Right kidney (tissue), 1 donor: ENCODE measurements around the gene TTC27.
A peak's percentile ranks its signal among the peaks of the same experiment; 100 is the strongest.

Experiments
- DNase-seq: peaks from one replicate; pipeline ENCODE4 v3.0.0-alpha.2; 2016

Gene TTC27

DNA sequence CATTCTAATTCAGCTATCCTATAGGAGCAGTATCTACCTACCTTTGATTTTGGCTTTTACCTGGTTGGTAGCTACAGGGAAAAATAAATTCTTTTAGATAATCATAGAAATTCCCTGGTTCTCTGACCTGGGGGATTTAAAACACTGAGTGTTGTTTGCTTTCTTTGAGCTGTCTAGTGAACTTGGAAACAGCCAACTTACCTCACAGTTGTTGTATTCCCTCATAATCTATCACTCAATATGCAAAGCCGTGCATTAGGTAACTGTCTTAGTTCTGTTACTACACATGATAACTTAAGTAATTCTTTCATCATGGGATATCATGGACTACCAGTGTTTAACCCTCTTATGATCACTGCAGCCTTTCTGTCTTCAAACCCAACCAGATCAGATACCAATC lies 127.8 kb downstream of the TTC27 start:
- DNase-seq = no peak

DNA sequence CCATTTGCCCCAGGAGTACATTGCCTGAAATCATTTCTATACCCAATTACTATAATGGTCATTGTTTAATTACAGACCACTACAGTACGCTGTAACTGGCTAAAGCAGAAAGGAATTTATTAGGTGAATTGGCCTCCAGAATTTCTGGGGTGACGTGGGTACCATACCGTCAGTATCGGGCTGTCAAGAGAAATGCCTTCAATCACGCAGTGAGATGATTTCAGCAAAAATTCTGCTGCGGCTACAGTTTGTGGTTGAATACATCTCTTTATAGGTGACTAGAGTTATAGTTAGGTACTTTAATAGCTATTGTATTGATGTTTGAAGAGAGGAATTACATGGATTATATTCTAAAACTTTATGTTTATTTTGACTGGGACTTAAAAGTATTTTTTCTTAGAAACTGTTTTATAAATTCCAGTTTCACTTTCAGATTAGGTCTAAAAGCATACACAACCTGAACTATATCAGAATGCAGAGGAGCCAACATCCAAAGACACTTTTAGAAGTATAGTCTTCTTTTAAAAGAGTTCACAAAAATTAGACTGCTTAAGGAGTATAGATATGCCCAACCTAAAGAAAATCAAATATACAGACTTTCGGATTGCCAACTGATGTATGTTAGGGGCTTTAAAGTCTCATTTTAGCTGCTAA lies 128.4 kb downstream of the TTC27 start:
- no peak for DNase-seq

DNA sequence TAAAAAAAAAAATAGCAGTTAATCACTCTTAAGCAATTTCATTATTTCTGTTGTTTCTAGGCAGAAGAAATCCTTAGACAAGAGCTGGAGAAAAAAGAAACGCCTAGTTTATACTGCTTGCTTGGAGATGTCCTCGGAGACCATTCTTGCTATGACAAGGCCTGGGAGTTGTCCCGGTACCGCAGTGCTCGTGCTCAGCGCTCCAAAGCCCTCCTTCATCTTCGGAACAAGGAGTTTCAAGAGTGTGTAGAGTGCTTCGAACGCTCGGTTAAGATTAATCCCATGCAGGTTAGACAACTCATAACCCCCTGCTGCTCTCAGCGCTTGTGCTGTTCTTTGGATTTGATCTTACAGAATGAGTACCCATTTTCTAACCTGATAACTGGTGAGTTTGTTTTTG lies 130.4 kb downstream of the TTC27 start:
- DNase-seq = no peak

DNA sequence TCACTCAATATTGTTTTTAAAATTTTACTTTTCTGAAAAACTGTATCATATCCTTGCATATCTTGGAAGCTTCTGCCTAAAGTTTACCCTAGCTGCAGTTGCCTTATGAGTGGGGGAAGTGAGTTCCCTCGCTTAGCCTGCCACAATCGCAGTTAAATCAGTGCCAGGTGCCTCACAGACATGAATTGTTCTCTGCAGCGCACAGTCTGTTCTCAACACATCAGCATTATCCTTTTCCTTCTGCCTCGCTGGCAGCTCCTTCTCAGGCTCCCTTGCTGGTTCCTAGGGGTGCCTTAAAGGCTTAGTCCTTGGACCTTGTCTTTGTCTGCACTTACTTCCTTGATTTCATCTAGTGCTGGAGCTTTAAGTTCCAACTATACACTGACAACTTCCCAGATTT lies 132.8 kb downstream of the TTC27 start:
- DNase-seq = no peak

DNA sequence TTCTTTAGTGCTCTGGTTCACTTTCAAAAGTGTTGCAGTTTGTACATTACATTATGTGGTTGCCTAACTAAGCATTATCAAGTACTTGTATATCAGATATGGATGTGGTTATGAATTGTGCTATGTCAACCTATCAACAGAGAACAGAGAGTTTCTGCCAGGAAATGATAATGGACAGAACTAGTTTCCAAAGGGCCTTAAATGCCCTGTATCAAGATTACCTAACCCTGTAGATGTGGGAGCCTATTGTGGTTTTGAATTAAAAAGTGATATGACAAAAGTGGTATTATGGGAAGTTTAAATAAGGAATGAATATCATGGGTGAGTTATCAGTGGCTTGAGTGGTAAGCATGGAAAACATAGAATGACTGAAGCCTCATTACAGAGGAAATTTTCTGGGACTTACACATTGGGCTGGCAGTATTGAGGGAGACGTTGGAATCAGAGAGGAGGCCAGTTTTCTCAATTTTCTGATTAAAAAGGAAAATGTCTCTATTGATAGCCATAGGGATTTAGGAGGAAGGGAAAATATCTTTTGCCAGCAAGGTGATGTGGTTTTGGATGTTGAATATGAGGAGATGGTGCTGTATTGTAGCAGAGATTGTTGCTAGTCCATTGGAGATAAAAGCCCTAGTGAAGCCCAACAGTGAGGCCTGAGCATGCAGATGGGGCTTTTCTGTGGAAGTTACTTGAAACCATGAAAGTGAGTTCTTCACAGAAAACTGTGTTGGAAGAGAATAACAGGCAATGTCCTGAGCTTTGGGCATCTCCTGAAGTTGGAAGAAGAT lies 140.7 kb downstream of the TTC27 start:
- DNase-seq = no peak

DNA sequence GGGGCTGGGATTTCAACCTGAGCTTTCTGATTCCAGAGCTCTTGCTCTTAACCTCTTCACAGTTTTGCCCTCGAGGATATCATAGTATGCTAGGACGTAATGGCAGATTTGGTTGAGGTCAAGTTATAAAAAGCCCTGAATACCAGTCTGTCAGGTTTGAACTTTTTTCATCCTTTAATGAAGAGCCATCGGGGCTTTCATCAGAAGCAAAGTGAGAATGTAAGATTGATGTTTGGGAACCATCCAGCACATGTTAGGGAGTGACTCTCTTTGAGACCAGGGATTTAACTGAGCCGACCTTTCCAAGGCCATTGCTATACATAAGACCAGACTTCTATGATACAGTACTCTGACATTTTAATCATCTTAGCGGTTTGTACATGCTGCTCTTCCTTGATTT lies 142.5 kb downstream of the TTC27 start:
- DNase-seq = no peak

DNA sequence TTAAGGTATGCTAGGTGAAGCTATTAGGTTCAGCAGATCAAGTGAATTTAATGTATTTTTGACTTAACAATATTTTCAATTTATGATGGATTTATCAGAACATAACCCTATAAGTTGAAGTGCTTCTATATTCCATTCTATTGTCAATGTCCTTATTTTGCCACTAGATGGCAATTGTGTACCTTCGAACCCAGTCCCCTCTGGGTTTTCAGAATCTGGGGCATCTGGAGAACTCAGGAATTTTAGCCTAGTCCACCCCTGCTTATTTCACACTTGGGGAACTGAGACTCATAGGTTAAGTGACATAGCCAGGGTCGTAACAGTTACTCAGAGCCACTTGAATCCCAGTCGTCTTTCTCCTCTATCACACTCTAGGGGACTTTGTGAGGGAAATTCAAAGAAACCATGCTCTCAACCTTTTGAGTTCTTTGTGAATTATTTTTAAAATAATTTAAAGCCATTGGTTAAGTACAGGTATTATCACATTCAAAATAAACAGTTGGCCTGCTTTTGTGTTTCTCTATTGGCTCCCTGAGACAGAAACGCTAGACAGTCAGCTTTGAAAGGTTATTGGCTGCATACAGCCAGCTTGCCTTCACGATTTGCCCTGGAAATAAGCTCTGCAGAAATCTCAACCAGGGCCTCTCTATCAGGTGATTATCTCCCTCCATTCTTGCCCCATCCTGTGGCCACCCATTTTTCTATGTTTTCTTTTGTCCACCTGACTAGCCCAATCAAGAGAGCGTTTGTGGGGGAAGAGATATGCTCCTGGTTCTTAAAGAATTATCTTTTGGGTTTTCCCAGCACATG lies 145.0 kb downstream of the TTC27 start:
- peak; percentile 50 for DNase-seq

DNA sequence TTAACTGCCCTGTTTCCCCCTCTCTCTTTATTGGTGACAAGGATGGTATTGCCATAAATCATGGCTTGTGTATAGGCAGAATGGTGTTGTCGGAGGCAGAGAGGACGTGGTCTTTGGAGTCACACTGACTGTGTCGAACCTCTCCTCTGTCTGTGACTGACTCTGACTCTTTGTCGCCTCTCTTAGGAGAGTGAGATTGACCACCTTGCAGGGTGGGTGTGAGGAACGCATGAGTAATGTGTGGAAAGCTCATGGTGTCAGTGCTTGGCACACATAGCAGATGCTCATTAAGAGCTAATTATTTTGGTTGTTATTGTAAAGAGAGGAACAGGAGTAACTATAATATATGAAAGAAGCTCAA lies 145.6 kb downstream of the TTC27 start:
- DNase-seq = no peak

DNA sequence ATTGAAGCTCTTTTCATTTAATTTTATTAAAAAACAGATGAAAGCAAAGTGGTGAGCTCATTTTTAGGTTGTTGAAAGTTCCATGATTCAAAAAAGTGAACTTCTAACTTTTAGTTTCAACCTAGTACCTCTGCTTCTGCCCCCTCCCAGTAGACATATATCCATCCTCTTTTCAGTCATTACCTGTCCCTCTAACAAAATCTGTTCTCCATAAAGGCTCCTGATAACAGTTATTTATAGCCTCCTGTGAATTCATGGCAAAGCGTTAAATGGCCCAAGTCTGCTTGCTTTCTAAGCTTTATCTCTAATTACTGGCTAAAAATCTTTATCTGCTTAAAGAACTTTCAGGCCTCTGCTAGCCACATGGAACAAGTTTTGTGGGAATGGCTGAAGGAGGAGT lies 148.1 kb downstream of the TTC27 start:
- DNase-seq = no peak

DNA sequence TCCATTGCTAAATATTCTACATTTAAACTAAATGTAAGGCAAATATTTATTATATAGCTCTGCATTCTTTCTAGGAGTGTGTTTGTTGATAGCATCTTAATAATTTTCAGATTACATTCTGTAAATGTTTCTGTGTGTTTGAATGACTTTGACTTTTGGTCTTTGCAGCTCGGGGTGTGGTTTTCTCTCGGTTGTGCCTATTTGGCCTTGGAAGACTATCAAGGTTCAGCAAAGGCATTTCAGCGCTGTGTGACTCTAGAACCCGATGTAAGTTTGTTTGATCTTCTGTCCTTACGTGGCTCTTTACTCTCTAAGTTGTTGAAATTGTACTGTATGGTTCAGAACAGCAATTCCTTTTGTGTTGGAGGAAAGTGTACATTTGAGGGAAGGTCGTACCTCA lies 149.9 kb downstream of the TTC27 start:
- DNase-seq = no peak

DNA sequence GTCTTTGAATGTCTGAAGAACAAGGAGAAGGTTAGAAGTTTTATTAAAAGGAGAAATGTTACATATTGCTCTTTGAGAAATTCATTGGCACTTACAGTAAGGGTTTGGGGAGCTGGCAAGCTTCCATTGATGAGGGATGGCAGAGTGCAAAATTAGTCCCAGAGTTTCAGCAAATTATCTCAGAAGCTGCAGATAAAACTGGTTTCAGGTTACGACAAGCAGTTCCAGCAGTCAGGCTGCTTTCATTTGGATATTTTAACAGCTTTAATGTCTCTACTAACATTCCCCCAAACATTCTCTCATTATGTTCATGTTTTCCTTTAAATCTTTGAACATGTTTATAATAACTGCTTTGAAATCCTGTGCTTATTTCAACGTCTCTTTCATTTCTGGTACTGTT lies 153.1 kb downstream of the TTC27 start:
- no peak for DNase-seq

DNA sequence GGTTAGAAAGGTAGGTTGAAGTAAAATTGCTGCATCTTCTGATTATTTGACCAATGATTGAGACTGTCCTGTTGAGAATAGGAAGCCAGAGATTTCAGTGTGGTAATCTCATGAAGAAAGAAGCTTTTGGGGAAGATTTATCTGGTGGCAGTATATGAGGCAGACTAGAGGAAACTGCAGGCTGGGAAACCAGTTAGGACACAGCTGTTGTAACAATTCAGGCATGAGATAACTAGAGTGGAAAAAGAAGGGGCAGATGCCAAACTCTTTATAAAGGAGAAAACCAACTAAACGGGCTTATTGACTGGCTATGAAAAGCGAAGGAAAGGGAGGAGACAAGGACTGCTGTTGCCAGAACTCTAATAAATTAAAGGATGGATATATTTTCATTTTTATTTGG lies 155.6 kb downstream of the TTC27 start:
- DNase-seq = no peak

DNA sequence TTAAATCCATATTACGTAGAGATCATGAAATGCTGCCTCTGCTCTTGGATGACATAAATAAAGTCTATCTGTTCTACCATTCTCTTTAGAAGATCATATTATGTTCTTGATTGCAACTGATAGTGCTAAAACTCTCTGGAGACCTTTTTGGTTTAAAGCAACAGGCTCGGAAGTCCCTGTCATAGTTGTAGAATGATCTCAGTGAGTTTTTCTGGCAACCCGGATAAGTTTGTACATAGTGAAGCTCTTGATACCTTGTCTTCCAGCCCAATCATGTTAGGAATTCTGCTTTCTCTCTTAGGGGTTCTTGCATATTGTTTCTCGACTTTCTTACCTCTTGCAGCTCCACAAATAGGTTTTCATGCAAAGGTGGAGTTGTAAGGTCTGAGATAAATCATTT lies 156.1 kb downstream of the TTC27 start:
- DNase-seq = no peak

DNA sequence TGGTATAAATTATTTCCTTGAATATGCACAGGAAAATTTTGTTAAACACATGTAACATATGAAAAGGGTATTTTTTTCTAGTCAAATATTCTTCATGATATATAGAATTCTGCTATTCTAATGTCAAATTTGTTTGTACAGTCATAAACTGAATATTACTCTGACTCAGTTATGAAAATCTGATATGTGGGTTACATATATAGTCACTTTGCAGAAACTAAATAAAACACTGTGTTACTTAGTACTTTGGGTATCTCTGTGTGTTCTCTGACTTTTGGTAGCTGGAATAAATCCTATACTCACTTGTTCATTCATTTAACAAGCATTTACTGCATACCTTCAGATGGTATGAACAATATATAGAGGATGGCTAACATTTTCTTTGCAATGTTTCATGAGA lies 159.4 kb downstream of the TTC27 start:
- DNase-seq = no peak

DNA sequence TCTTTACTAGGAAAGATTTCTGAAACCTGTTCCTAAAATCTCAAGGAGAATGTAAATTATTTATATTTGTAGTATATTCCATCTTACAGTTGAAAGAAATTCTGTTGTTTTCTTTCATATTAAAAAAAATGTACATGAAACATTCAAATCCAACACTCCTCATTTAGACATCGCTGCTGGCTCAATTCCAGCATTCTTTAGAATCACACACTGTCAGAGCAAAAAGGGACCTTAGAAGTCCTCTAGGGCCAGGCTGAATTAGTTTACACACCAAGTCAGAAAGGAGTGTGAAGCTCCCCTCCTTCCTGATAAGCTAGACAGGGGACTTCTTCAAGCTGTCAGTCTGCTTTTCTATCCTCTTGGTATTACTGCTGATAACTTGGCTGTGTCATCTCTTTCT lies 160.3 kb downstream of the TTC27 start:
- no peak for DNase-seq

DNA sequence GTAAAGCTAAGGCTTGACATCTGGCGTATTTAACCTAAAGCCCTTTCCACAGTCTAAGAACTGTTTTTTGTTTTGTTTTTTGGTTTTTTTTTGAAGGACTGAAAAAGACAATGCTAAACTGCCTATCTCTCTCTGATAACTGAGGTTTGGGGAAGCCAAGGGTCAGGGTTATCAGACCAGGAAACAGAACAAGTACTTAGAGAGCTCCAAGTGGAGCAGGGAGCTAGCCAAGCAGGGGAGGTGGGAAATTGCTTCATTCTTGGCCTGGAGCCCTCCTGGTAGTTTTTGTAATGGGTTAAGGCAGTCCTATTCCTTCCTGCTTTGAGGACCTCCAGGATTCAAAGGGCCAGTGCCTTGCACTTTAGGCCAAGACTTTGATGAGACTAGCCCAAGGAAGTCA lies 164.6 kb downstream of the TTC27 start:
- no peak for DNase-seq

DNA sequence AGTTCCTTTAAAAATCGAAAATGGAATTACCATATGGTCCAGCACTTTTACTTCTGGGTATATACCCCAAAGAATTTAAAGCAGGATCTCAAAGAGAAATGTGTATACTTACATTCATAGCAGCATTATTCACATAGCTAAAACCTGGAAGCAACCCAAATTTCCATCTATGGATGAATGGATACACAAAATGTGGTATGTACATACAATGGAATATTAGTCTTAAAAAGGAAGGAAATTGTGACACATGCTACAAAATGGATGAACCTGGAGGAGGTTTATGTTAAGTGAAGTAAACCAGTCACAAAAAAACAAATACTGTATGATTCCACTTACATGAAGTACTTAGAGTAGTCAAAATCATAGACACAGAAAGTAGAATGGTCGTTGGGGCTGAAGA lies 171.0 kb downstream of the TTC27 start:
- no peak for DNase-seq

DNA sequence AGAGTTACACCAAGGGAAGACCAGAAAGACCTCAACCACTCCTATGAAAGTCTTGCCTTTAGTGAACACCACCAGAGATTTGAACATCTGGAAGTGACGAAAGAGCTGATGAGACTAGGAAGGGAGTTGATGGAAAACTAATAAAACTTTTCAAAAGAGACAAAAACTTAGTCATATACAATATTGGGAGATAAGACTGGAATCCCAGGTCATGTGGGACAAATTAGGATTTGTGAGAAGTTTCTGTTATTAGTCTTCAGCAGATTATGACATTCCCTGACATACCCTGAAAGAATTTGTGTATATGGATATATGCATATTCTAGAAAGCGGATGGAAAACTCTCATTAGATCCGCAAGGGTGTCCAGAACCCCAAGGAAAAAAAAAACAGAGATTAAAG lies 173.9 kb downstream of the TTC27 start:
- no peak for DNase-seq

DNA sequence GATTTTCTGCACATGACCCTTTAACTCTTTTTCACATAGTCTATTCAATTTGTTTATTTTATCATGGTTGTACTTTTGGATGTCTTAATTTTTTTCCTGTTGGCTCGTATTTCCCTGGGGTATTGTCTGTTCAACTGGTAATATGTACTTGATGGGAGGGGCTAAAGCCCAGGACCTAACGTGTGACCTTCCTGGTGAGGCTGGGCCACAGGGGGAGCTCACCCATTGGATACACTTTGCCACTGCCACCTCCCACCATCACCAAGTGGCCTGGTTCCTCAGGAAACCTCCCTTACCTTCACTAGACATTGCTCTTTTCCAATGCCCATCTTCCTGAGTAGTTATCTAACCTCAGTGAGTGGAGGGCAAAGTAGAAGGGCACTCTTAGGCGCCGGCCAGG lies 175.0 kb downstream of the TTC27 start:
- no peak for DNase-seq

DNA sequence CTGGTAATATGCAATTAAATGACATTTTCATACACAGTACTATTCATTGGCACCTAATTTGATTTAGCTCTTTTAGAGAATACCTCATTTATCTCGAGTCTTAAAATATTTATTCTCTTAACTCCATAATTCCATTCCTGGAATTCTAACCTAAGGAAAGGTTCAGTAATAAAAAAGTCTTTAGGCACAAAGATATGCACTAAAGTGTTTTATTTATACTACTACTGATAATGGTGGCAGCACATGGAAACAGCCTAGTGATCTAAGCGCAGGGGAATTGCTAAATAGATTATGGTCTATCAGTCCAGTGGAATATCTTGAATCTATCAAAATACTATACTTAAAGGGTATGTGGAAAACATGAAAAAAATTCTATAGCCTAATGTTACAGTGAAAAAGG lies 176.4 kb downstream of the TTC27 start:
- no peak for DNase-seq

DNA sequence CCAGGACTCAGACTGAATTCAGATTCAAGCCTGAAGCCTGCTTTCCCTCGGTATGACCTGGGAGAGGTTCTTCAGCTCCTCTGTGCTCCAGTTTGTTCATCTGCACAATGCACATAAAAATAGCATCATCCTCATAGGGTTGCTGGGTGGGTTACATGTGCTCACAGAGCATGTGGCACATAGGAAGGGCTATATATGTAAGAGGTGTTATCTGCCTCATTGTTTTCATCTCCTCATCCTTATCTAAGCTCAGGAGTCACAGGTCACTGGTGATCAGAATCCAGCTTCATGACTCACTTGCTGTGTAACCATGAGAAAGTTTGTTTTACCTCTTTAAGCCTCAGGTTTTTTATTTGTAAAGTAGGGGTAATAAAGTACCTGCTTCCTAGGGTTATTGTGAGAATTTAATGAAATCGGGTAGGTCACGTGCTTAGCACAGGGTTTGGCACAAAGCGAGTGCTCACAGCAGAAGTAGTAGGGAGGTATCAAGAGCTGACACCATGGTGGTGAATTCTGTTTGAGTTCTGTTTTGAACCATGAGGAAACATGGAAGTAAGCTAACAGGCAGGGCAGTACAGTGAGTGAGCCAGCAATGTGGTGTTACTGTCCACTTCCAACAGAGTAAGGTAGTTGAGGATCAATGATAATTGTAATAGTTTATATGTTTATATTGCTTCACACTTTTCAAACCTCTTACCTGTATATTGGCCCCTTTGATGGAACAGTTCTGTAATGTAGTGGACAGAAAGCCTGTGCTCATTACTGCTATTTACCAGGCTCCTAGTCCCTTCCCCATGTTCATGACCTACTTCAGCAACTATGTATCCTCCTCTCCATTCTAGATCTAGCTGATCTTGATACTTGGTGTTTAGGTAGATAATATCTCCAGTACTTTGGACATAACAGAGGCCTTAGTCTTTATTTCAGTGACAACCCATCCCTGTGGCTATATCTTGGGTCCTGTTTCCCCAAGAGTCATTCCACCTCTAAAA lies 177.6 kb downstream of the TTC27 start:
- DNase-seq = no peak

DNA sequence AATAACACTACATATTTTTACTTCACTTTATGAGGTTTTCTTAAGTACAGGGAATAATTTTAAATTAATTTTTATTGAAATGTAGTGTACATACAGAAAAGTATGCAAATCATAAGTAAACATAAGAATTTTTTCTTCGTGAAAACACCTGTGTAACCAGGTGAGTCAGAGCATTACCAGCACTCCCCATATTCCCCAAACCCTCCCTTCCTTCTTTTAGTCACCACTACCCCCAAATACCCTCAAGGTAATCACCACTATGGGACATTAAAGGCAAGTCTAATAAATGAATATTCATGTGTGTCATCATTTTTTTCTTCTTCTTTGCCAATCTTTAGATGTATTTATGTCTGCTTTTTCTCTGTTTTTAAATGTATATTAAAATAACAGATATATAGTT lies 179.0 kb downstream of the TTC27 start:
- no peak for DNase-seq
